Central memory CD8-positive, alpha-beta T cell (primary cell): ENCODE measurements around the gene TMEM14A.
"Not testable (repeated sequence)": the region's sequence is repeated elsewhere in the genome, so short reads cannot be mapped to it uniquely, and the experiment has no call there.

Experiments used
- ATAC-seq: fragments of 150-1000 bp; cut with Tn5 transposase; replicated peaks from 2 replicates; pipeline ENCODE4 v1.10.0; 2022; ENCODE audit warnings: mild to moderate bottlenecking, moderate FRiP score, moderate number of reproducible peaks; ENCODE audit not compliant: poor library complexity, severe bottlenecking; ENCODE audit errors: extremely low read depth
- DNase-seq, 2 donors: peaks; one replicate each; pipeline ENCODE4 v3.0.0; 2021; ENCODE audit warnings: low spot score in 2 of 2
- H3K27ac Mint-ChIP-seq: one replicate; pipeline ENCODE4 v1.8.0; 2022; ENCODE audit warnings: low read depth, mild to moderate bottlenecking, moderate library complexity, mixed read lengths
- H3K27me3 Mint-ChIP-seq: one replicate; pipeline ENCODE4 v1.8.0; 2022; ENCODE audit warnings: mixed read lengths
- H3K36me3 Mint-ChIP-seq: one replicate; pipeline ENCODE4 v1.8.0; 2022; ENCODE audit warnings: mild to moderate bottlenecking, moderate library complexity, mixed read lengths; ENCODE audit not compliant: insufficient read depth
- H3K4me1 Mint-ChIP-seq: one replicate; pipeline ENCODE4 v1.8.0; 2022; ENCODE audit warnings: mixed read lengths
- H3K4me3 Mint-ChIP-seq: one replicate; pipeline ENCODE4 v1.8.0; 2022; ENCODE audit warnings: mild to moderate bottlenecking, moderate library complexity, mixed read lengths
- H3K9me3 Mint-ChIP-seq: one replicate; pipeline ENCODE4 v1.8.0; 2022; ENCODE audit warnings: mixed read lengths

The TMEM14A gene

DNA sequence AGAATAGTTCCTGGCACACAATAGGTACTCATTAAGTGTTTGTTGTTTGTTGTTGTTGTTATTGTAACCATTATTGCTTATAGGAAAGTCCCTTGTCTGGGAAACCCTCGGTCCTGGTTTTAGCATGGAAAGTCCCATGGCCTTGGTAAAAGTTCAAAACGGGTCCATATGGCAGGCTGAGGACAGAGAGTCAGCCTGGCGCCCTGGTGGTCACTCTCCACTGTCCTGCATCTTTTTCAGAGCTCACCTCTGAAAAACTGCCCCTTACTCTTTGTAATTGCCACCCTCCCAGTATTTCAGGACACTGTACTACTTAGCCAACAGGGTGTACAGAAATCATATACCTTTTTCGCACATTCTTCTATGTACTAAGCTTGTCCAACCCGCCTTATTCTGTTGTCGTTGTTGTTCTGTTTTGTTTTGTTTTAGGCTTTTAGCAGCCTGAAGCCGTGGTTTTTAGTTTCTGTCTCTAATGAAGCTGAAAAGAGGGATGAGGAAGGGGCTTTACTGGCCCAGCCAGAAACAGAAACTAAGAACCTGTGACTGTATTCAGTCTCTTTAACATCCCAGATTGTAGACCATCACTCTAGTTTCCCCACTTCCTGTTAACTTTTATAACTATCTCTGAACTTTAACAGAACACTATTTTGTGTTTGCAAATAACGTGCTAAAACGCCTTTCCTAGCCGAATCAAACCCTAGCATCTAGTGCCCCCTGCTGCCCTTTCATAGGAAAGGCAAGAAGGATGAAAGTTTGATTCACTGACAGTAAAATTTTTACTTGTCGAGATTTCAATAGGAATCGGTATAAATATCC lies 7.6 kb upstream of the TMEM14A start:
- DNase-seq (peak; percentile 31 to 47), ATAC-seq (peak; percentile 83)
- Mint-ChIP-seq H3K4me1 (no peaks in the 10 kb centered on the region), H3K4me3 (no peak overlapping the region), H3K9me3 (no peaks in the 10 kb centered on the region), H3K36me3 (no peaks in the 10 kb centered on the region), H3K27ac (no peak overlapping the region), H3K27me3 (no peaks in the 10 kb centered on the region)

DNA sequence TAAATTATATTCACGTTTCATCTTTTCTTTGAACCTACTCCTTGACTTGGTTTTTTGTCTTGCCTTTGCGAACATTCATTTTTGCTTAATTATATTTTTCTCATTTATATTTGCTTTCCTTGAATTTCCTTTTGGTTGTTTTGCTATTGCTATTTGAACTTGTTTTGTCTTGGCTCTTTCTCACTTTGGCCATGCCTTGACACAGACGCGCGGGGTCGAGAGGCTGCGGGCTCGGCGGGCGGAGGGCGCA lies 7.1 kb upstream of the TMEM14A start:
- DNase-seq (no peak), ATAC-seq (no peak)
- Mint-ChIP-seq H3K27ac (no peak overlapping the region), H3K9me3 (no peaks in the 10 kb centered on the region), H3K27me3 (no peaks in the 10 kb centered on the region), H3K4me1 (no peaks in the 10 kb centered on the region), H3K36me3 (no peaks in the 10 kb centered on the region), H3K4me3 (no peak overlapping the region)

DNA sequence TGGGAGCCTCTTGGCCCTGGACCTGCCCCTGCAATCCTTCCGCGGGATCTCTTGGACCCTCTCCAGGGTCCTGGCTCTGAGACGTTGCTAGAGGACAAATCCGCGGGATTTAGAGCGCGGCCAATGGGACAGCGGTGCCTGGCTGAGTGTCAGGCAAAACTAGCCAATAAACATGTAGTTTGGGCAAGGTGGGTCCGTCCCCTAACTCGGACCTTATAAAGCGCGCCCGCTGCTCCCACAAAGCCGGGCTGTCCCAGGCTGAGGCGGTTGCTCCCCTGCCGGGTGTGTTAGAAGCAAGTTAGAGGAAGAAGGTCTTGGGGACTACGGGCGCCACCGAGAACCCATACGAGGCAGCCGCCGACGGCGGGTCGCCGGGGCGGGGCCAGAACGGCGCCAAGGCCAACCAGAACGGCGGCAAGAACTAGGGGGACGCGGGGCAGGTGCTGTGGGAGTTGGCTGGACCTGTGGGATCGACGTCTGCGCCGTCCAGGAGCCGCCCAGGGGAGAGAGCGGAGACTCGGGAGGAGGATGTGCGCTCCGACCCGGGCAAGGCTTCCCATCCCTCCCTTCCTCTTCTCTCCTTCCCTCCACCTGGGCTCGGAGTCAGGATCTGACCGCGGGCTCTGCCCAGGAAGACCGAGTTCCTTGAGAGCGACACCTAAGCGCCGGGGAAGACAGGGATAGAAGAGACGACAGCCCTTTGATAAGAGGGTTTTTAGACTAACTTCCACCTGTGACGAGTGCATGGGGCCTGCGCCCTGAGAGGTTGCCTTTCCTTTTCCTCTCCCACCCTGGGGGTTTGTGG lies 6.5 kb upstream of the TMEM14A start:
- ATAC-seq (peak; percentile 47), DNase-seq (peak; percentile 18 to 26)
- Mint-ChIP-seq H3K4me1 (no peaks in the 10 kb centered on the region), H3K27me3 (no peaks in the 10 kb centered on the region), H3K9me3 (no peaks in the 10 kb centered on the region), H3K27ac (no peak overlapping the region), H3K4me3 (no peak overlapping the region), H3K36me3 (no peaks in the 10 kb centered on the region)

DNA sequence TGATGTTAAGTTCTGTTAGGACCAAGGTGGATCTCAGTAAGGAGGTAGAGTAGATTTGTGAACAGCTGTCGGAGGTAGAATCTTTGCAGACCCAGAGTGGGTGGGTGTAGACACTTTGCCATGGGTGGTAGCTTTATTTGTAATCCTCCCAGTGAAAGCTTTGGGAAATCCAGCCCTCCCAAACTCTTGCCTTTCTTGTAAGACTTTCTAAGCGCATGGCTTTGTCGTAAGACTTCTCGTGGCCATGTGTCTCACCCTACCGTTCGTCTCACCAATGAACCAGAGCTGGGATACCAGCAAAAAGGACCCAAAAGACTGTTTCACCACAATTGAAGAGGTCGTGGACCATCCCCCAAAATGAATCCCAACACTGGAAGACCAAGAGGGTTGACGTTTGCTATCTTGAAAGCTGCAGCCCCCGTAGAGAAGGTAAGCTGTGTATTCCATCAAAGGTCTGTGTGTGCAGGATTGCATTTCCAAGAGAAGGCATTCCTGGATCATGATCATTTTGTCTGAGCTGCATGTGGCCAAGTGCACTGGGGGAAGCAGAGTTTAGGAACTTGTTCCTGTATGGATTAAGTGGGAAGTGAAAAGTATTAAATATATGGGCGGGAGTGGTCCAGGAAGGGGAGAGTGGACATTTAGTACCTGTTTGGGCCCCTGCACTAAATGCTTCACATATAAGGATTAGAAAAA lies 5.8 kb upstream of the TMEM14A start:
- no peaks in the 10 kb centered on the region for H3K9me3 Mint-ChIP-seq
- no peak for DNase-seq
- no peak overlapping the region for H3K4me3 Mint-ChIP-seq
- peaks cover 2% of the 10 kb centered on the region for H3K36me3 Mint-ChIP-seq
- no peak overlapping the region for H3K27ac Mint-ChIP-seq
- H3K4me1 Mint-ChIP-seq = no peaks in the 10 kb centered on the region
- H3K27me3 Mint-ChIP-seq = no peaks in the 10 kb centered on the region
- no peak for ATAC-seq

DNA sequence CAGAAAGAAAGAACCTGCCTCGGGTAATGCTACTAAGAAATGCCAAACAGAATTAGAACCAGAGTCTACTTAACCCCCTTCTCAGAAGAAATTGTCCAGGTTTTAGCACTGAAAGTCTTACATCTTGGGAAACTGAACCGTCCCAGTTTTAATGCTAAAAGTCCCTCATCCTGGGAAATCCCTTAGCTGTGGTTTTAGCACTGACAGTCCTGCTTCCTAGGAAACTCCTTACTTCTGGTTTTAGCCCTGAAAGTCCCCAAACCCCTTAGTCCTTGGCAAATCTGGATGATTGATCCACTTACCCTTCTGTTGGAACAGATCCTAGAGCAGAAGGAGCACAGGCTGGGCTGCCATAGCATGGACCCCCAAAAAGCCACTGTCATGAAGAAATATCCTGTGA lies 4.8 kb upstream of the TMEM14A start:
- Mint-ChIP-seq H3K27me3 (no peaks in the 10 kb centered on the region), H3K4me1 (no peaks in the 10 kb centered on the region), H3K4me3 (no peak overlapping the region), H3K9me3 (no peaks in the 10 kb centered on the region), H3K27ac (no peak overlapping the region), H3K36me3 (peaks cover 7% of the 10 kb centered on the region)
- ATAC-seq (no peak), DNase-seq (no peak)

DNA sequence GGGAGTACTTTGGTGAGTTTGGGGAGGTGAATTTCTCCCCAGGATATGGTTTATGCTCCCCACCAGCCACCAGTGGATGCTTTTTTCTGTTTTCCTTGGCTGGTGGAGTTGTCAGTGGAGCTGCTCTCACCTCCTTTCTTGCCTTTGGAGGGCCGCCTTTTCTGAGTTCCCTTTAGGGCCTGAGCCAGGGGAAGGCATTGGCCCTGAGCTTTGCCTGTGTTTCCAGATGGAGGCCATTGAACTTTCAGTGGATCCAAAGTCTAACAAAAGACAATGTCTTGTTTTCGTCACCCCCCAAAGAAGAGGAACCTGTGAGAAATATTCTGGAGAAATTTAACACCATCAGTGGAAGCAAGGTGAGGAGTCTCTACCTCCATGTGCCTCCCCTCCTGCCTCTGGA lies 4.4 kb upstream of the TMEM14A start:
- Mint-ChIP-seq H3K4me3 (no peak overlapping the region), H3K9me3 (no peaks in the 10 kb centered on the region), H3K27ac (no peak overlapping the region), H3K36me3 (peaks cover 7% of the 10 kb centered on the region), H3K27me3 (no peaks in the 10 kb centered on the region), H3K4me1 (peaks cover 4% of the 10 kb centered on the region)
- ATAC-seq (no peak), DNase-seq (no peak)

DNA sequence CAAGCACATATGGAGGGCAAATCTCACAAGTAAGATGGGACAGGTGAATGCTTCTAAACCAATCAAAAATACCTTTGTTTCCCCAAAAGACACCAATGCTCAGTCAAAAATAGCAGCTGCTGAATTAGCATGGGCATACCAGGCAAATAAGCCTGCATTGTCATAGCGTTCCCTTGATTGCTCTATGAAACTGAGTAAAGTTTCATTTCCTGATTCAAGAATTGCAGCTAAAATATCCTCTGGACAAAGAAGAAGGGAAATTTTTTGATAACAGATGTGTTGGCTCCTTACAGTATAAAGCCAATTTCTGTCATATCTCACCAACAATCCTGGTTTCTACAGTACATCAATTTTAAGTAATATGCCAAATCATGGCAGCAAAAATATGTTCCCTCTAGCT lies 3.3 kb upstream of the TMEM14A start:
- DNase-seq = no peak
- H3K27ac Mint-ChIP-seq = no peak overlapping the region
- H3K36me3 Mint-ChIP-seq = peaks cover 7% of the 10 kb centered on the region
- no peak for ATAC-seq
- no peaks in the 10 kb centered on the region for H3K9me3 Mint-ChIP-seq
- peaks cover 11% of the 10 kb centered on the region for H3K4me1 Mint-ChIP-seq
- no peaks in the 10 kb centered on the region for H3K27me3 Mint-ChIP-seq
- H3K4me3 Mint-ChIP-seq = no peak overlapping the region

DNA sequence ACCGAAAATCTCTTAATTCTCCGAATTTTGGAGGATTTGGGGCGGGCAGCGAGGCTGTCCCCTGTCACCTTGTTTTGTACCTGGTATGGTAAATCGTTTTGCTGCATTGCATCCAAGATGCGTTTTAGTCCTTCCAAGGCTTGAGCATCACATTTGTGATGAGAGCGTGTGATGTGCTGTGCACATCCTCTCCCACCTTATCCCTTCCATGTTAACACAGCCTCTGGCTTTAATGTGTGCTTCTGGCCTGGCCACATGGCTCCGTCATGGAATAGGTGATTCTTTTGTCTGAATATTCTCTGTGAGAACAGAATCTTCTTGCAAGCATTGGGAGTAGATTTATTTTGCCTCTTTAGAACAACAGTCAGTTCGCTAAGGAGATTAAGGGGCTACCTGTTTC lies 763 bp downstream of the TMEM14A start:
- DNase-seq = no peak
- Mint-ChIP-seq H3K4me1 (peaks cover 27% of the 10 kb centered on the region), H3K9me3 (no peaks in the 10 kb centered on the region), H3K27me3 (no peaks in the 10 kb centered on the region), H3K4me3 (peak overlapping the region; percentile 86), H3K27ac (peak overlapping the region; percentile 78), H3K36me3 (peaks cover 9% of the 10 kb centered on the region)
- ATAC-seq = no peak

DNA sequence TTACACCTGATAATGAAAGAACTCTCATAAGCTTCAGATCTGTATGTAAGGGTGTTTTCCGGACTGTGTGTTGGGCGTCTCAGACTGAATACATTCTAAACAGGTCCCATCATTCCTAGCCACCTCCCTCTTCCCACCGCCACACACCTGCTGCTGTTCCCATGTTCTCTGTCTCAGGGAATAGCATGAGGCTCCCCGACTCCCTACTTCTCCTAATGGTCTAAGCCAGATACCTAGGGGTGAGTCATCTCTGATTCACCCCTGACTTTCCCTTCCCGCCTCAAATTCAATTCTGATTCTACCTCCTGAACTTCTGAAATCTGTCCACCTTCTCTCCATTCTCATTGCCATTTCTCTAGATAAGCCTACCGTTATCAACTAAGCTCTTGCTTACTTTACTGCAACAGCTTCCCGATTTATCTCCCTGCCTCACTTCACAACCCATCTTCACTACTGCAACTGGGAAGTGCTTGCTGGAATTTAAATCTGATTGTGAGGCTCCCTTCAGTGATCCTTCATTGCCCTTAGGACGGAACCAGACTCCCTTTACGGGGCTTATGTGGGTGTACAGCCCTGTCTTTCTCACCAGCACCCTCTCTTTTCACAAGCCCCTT lies 1.6 kb downstream of the TMEM14A start:
- H3K27me3 Mint-ChIP-seq = no peaks in the 10 kb centered on the region
- no peak overlapping the region for H3K27ac Mint-ChIP-seq
- ATAC-seq = no peak
- peaks cover 14% of the 10 kb centered on the region for H3K36me3 Mint-ChIP-seq
- H3K4me1 Mint-ChIP-seq = peaks cover 27% of the 10 kb centered on the region
- no peak for DNase-seq
- peak overlapping the region; percentile 1 for H3K4me3 Mint-ChIP-seq
- H3K9me3 Mint-ChIP-seq = no peaks in the 10 kb centered on the region

DNA sequence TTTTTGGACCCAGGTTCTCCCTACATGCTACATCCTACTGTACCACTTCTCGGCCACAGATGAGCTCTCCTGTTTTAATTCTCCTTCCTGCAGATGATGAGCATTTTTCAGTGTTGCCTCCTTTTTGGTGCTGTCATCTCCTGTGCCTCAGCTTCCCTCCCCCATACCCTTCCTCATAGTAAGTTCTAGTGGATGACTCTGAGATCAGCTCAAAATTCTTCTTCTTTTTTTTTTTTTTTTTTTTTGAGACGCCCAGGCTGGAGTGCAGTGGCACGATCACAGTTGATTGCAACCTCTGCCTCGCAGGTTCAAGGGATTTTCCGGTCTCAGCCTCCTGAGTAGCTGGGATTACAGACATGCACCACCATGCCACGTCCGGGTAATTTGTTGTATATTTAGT lies 3.8 kb downstream of the TMEM14A start:
- DNase-seq (no peak), ATAC-seq (no peak)
- no peak overlapping the region for H3K27ac Mint-ChIP-seq
- H3K4me1 Mint-ChIP-seq = peaks cover 27% of the 10 kb centered on the region
- H3K4me3 Mint-ChIP-seq = no peak overlapping the region
- peaks cover 16% of the 10 kb centered on the region for H3K36me3 Mint-ChIP-seq
- no peaks in the 10 kb centered on the region for H3K27me3 Mint-ChIP-seq
- no peaks in the 10 kb centered on the region for H3K9me3 Mint-ChIP-seq

DNA sequence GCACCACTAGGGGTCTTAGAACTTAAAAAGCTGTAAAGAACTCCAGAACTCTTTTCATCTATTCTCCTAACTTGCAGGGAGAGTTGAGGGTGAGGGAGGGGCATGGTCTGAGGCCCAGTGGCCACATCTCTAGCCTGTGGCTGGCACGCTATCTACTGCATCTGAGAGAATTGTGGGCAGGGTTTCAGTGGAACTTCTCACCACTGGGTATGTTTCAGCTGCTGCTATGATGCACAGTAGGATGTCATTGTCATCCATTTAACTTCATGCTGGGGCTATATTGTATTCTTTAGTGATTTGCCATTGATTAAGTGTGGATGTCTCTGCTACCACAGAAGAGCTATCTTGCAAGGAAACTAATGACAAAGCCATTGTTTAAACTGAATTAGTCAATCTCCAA lies 4.5 kb downstream of the TMEM14A start:
- no peak for DNase-seq
- Mint-ChIP-seq H3K27ac (no peak overlapping the region), H3K4me3 (no peak overlapping the region), H3K9me3 (no peaks in the 10 kb centered on the region), H3K27me3 (no peaks in the 10 kb centered on the region), H3K4me1 (peaks cover 27% of the 10 kb centered on the region), H3K36me3 (peaks cover 13% of the 10 kb centered on the region)
- ATAC-seq = no peak

DNA sequence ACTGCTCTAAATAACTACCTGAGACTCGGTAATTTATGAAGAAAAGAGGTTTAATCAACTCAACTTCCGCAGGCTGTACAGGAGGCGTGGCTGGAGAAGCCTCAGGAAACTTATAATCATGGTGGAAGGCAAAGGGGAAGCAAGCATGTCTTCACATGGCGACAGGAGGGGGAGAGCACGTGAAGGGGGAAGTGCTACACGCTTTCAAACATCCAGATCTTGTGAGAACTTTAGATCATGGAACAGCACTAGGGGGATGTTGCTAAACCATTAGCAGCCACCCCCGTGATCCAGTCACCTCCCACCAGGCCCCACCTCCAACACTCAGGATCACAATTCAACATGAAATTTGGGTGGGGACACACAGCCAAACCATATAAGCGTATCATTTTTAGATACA lies 5.7 kb downstream of the TMEM14A start:
- H3K27ac Mint-ChIP-seq, H3K36me3 Mint-ChIP-seq, ATAC-seq, H3K27me3 Mint-ChIP-seq, H3K4me3 Mint-ChIP-seq, DNase-seq, H3K9me3 Mint-ChIP-seq: not testable (repeated sequence)
- H3K4me1 Mint-ChIP-seq = peaks cover 22% of the 10 kb centered on the region
